ENCODE data around the gene CSRNP3. TPM values are rescaled to one million over a fixed set of nuclear protein-coding genes. Genes with fewer than 3 reads are reported as not detected.

The CSRNP3 gene
- total RNA-seq, 1 donor from 2014 or later = 18.4 TPM

DNA sequence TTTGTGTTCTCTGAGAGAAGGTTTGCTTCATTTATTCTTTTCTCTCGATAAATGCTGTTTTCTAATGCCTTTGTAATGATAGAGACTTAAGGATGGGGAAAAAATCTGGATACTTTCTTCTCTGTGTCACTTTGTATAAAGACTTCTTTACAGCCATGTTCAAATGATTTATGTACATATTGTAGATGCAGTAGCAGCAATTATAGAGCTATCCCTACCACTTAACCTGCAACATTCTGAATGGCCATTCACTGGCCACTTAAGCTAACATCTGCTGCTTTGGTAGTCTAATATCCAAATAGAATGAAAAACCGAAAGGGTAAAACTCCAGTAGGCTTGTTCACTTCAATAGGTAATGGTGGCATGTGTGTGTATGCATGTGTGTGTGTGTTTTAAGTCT is 97.8 kb downstream of the CSRNP3 start:
- TF ChIP-seq, protein P1, sequence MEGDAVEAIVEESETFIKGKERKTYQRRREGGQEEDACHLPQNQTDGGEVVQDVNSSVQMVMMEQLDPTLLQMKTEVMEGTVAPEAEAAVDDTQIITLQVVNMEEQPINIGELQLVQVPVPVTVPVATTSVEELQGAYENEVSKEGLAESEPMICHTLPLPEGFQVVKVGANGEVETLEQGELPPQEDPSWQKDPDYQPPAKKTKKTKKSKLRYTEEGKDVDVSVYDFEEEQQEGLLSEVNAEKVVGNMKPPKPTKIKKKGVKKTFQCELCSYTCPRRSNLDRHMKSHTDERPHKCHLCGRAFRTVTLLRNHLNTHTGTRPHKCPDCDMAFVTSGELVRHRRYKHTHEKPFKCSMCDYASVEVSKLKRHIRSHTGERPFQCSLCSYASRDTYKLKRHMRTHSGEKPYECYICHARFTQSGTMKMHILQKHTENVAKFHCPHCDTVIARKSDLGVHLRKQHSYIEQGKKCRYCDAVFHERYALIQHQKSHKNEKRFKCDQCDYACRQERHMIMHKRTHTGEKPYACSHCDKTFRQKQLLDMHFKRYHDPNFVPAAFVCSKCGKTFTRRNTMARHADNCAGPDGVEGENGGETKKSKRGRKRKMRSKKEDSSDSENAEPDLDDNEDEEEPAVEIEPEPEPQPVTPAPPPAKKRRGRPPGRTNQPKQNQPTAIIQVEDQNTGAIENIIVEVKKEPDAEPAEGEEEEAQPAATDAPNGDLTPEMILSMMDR (conservative IDR thresholded peaks at IDR 0.05) = no peak
- H3K4me3 Mint-ChIP-seq = no peak overlapping the region
- H3K4me1 Mint-ChIP-seq (ENCODE audit: unreplicated experiment) = peaks cover 14% of the 10 kb centered on the region
- H3K9me3 Mint-ChIP-seq = no peaks in the 10 kb centered on the region
- no peak overlapping the region for H3K27ac Mint-ChIP-seq
- H3K36me3 Mint-ChIP-seq = no peaks in the 10 kb centered on the region
- H3K27me3 Mint-ChIP-seq = no peaks in the 10 kb centered on the region
- no peak for DNase-seq (ENCODE audit: extremely low spot score, unreplicated experiment)

DNA sequence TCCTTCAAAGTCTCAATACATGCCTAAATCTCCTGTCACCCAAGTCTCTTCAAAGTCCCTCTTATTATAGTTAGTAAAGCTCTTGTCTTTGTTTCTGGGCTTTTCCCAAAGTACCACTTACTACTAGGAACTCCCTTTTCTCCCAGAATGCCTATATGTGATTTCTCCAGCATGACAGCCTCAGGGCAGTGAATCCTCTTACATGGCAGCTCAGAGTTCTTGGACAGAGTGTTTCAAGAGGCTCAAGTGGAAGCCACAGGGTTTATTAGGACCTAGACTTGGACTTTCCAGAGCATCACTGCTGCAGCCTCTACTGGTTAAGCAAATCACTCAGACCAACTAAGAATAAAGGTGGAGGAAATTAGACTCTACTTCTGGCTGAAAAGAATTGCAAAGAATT is 98.9 kb downstream of the CSRNP3 start:
- Mint-ChIP-seq H3K27me3 (no peaks in the 10 kb centered on the region), H3K27ac (no peak overlapping the region), H3K4me3 (no peak overlapping the region), H3K4me1 (ENCODE audit: unreplicated experiment) (peaks cover 19% of the 10 kb centered on the region), H3K9me3 (no peaks in the 10 kb centered on the region), H3K36me3 (no peaks in the 10 kb centered on the region)
- TF ChIP-seq, protein P1 (conservative IDR thresholded peaks at IDR 0.05) = no peak
- DNase-seq (ENCODE audit: extremely low spot score, unreplicated experiment) = no peak

DNA sequence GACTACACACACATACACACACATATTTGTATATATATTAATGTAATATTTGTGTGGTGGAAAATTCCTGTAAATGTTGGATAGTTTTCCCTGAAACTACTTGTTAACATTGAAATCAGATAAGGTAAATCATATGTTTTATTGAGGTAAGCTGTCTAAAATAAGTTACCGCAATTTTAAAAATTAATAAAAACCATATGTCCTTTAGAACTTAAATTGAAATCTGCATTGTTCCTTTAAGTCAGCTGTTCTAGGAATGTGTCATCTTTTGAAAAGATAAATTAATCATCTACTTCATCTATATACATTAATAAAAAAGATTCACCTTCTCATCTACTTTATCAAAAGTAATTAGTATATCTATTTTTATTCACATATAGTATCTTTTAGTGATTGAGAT is 102.0 kb downstream of the CSRNP3 start:
- TF ChIP-seq, protein P1 (conservative IDR thresholded peaks at IDR 0.05) = no peak
- H3K4me1 Mint-ChIP-seq (ENCODE audit: unreplicated experiment) = peaks cover 34% of the 10 kb centered on the region
- no peak overlapping the region for H3K27ac Mint-ChIP-seq
- H3K9me3 Mint-ChIP-seq = no peaks in the 10 kb centered on the region
- H3K27me3 Mint-ChIP-seq = no peaks in the 10 kb centered on the region
- H3K4me3 Mint-ChIP-seq = no peak overlapping the region
- H3K36me3 Mint-ChIP-seq = no peaks in the 10 kb centered on the region
- no peak for DNase-seq (ENCODE audit: extremely low spot score, unreplicated experiment)

DNA sequence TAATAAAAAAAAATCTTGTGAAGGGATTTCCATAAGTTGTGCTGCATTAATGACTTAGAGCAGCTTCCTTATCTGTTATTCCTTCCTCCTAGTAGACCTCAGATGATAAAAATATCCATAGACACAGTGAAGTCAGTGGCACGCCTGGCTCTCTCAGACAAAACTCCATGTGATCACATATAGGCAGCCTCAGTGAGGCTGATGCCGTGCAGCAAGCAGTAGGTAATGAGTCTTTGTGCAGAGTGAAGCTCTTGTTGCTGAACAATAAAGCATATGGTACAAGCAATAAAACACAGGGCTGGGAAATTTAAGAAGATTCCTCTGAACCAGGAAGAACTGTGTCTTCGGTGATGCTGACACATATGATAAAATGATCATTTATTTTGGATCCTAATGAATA is 102.7 kb downstream of the CSRNP3 start:
- TF ChIP-seq, protein P1 (conservative IDR thresholded peaks at IDR 0.05) = no peak
- H3K4me1 Mint-ChIP-seq (ENCODE audit: unreplicated experiment) = peaks cover 37% of the 10 kb centered on the region

DNA sequence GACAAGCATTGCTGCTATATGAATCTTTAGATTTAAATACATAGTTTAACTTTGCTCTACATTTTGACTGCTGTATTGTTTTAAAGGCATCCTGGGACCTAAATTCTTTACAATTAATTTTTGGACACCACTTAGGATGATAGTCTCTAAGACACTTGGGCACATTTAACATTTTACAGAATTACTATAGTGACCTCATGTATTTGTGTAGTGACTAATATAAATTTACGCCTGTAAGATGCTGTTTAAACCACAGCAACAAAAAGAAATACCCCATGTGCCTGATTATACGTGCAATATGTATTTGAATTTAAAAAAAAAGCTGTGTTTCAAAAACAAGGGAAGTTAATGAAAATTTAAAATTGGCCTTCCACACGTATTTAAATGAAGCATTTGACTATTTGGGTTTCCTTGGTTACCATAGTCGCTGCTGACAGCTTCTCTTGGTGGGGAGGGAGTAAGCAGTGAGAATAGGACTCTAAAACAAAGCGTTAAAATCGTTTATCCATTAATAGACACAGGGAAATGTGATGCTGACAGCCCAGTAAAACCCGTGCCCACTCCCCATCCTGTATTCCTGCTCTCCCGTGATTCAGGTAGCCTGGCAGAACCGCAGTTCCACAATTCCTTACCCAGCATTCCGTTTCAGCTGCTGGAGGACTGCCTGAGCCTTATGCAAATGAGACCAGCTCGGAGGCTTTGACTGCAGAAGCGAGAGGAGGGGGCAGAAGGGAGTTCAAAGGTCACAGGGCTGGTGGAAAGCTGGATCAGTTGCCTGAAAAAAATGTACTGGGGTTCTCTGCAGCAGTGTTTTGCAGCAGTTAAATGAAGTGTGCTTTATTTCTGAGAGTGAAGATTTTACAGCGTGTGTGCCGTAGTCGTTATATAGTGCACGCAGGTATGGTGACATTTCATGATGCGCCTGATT is 104.3 kb downstream of the CSRNP3 start:
- DNase-seq (ENCODE audit: extremely low spot score, unreplicated experiment) = peak; percentile 73
- Mint-ChIP-seq H3K27ac (peak overlapping the region; percentile 68), H3K4me3 (peak overlapping the region; percentile 89), H3K9me3 (no peaks in the 10 kb centered on the region), H3K27me3 (no peaks in the 10 kb centered on the region), H3K36me3 (no peaks in the 10 kb centered on the region), H3K4me1 (ENCODE audit: unreplicated experiment) (peaks cover 33% of the 10 kb centered on the region)
- TF ChIP-seq, protein P1 (conservative IDR thresholded peaks at IDR 0.05) = no peak

More for the DNA sequence above, 102.7 kb downstream of the CSRNP3 start:
- Mint-ChIP-seq H3K4me3 (peak overlapping the region; percentile 80), H3K36me3 (no peaks in the 10 kb centered on the region), H3K9me3 (no peaks in the 10 kb centered on the region), H3K27ac (peak overlapping the region; percentile 58), H3K27me3 (no peaks in the 10 kb centered on the region)
- no peak for DNase-seq (ENCODE audit: extremely low spot score, unreplicated experiment)
